Measurements from ENCODE around the gene COL28A1.

The COL28A1 gene

GRCh38 chr7:7491044-7491443, 44.6 kb downstream of the COL28A1 start:
- H3K9me3 ChIP-seq (ENCODE audit: low read length), result no peaks in the 10 kb centered on the region
- no peaks in the 10 kb centered on the region for H3F3A ChIP-seq (ENCODE audit: insufficient read depth, low read length)
- H3K79me2 ChIP-seq (ENCODE audit: insufficient read depth, low read length), result no peaks in the 10 kb centered on the region
- H3K27ac ChIP-seq (ENCODE audit: low read depth, low read length, poor library complexity, severe bottlenecking), result no peak overlapping the region
- no peak overlapping the region for H3K9ac ChIP-seq (ENCODE audit: low read length)
- no peak for TF ChIP-seq EZH2 (IDR thresholded peaks at IDR 0.05; ENCODE audit: borderline replicate concordance, low read length)
- no peak for TF ChIP-seq CTCF (IDR thresholded peaks at IDR 0.05; ENCODE audit: low read length)
- no peaks in the 10 kb centered on the region; the same call in 1 of the 2 replicates for H3K36me3 ChIP-seq (ENCODE audit: insufficient read depth, low read length)
- H2AFZ ChIP-seq (ENCODE audit: low read length), result no peak overlapping the region
- no peaks in the 10 kb centered on the region for H3K27me3 ChIP-seq (ENCODE audit: insufficient read depth, low read length)
- no peak overlapping the region for H3K4me2 ChIP-seq (ENCODE audit: low read length)
- no peaks in the 10 kb centered on the region for H3K9me2 ChIP-seq (ENCODE audit: low read depth, low read length)
- no peak overlapping the region for H3K4me3 ChIP-seq (ENCODE audit: low read depth, low read length, poor library complexity, severe bottlenecking)
- H3K4me1 ChIP-seq (ENCODE audit: insufficient read depth, low read length, severe bottlenecking), result no peaks in the 10 kb centered on the region
- no peaks in the 10 kb centered on the region for H4K20me1 ChIP-seq (ENCODE audit: insufficient read depth, low read length)

GRCh38 chr7:7490003-7490402, 45.7 kb downstream of the COL28A1 start:
- Histone ChIP-seq H3K27me3 (ENCODE audit: insufficient read depth, low read length) (no peaks in the 10 kb centered on the region), H3K4me2 (ENCODE audit: low read length) (no peak overlapping the region), H3K9me2 (ENCODE audit: low read depth, low read length) (no peaks in the 10 kb centered on the region), H3K9ac (ENCODE audit: low read length) (no peak overlapping the region), H3K4me3 (ENCODE audit: low read depth, low read length, poor library complexity, severe bottlenecking) (no peak overlapping the region), H3K79me2 (ENCODE audit: insufficient read depth, low read length) (no peaks in the 10 kb centered on the region), H3F3A (ENCODE audit: insufficient read depth, low read length) (no peaks in the 10 kb centered on the region), H3K4me1 (ENCODE audit: insufficient read depth, low read length, severe bottlenecking) (no peaks in the 10 kb centered on the region), H3K27ac (ENCODE audit: low read depth, low read length, poor library complexity, severe bottlenecking) (no peak overlapping the region), H3K9me3 (ENCODE audit: low read length) (no peaks in the 10 kb centered on the region), H4K20me1 (ENCODE audit: insufficient read depth, low read length) (no peaks in the 10 kb centered on the region), H3K36me3 (ENCODE audit: insufficient read depth, low read length) (no peaks in the 10 kb centered on the region; the same call in 1 of the 2 replicates), H2AFZ (ENCODE audit: low read length) (no peak overlapping the region)
- no peak for TF ChIP-seq CTCF (IDR thresholded peaks at IDR 0.05; ENCODE audit: low read length)
- no peak for TF ChIP-seq EZH2 (IDR thresholded peaks at IDR 0.05; ENCODE audit: borderline replicate concordance, low read length)

DNA sequence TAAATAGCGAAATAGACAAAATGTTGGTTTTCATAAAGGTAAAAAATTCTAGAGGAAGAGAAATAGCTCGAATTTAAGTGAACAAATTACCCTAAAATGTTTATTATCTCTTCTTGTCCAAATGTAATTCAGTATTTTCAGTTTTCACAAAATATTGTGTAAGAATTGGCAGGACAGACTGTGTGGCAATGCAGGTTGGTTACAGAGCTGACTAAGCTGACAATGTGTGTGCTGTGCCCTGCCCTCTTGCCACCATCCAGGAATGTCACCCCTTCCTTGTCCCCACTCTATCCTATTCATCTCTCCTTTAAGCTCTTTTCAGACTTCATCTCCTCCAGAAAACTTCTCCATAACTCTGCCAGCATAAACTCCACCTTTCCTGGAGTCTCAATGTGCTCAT, 46.1 kb downstream of the COL28A1 start:
- H2AFZ ChIP-seq (ENCODE audit: low read length), result no peak overlapping the region
- no peaks in the 10 kb centered on the region for H4K20me1 ChIP-seq (ENCODE audit: insufficient read depth, low read length)
- H3K36me3 ChIP-seq (ENCODE audit: insufficient read depth, low read length), result no peaks in the 10 kb centered on the region; the same call in 1 of the 2 replicates
- H3K4me1 ChIP-seq (ENCODE audit: insufficient read depth, low read length, severe bottlenecking), result no peaks in the 10 kb centered on the region
- no peaks in the 10 kb centered on the region for H3F3A ChIP-seq (ENCODE audit: insufficient read depth, low read length)
- no peaks in the 10 kb centered on the region for H3K9me3 ChIP-seq (ENCODE audit: low read length)
- H3K4me3 ChIP-seq (ENCODE audit: low read depth, low read length, poor library complexity, severe bottlenecking), result no peak overlapping the region
- no peak overlapping the region for H3K4me2 ChIP-seq (ENCODE audit: low read length)
- H3K79me2 ChIP-seq (ENCODE audit: insufficient read depth, low read length), result no peaks in the 10 kb centered on the region
- H3K9ac ChIP-seq (ENCODE audit: low read length), result no peak overlapping the region
- H3K27ac ChIP-seq (ENCODE audit: low read depth, low read length, poor library complexity, severe bottlenecking), result no peak overlapping the region
- no peaks in the 10 kb centered on the region for H3K27me3 ChIP-seq (ENCODE audit: insufficient read depth, low read length)
- H3K9me2 ChIP-seq (ENCODE audit: low read depth, low read length), result no peaks in the 10 kb centered on the region
- no peak for TF ChIP-seq EZH2 (IDR thresholded peaks at IDR 0.05; ENCODE audit: borderline replicate concordance, low read length)
- no peak for TF ChIP-seq CTCF (IDR thresholded peaks at IDR 0.05; ENCODE audit: low read length)

Measured in OCI-LY1 (cell line).